Fibroblast of skin of right quadriceps (primary cell): ENCODE measurements around the gene C6orf120.

ENCODE experiments used
- DNase-seq: peaks from one replicate; pipeline ENCODE4 v3.0.0-alpha.2; 2013

Gene C6orf120

DNA sequence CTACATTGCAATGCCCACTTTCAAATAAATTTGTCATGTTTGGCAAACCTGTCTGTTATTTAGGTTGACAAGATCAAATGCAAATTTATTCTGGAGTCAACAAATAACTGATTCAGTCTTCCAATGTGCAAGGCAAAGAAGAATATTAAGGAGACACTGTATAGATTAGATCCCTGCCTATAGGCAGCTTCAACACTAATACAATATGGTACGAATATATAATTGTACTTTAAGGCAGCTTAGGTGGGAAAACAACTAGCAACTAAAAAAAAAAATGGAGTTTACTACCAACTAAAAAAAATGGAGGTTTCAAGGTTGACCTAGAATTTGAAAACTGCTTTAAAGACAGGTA lies 24.1 kb downstream of the C6orf120 start:
- DNase-seq, result no peak

DNA sequence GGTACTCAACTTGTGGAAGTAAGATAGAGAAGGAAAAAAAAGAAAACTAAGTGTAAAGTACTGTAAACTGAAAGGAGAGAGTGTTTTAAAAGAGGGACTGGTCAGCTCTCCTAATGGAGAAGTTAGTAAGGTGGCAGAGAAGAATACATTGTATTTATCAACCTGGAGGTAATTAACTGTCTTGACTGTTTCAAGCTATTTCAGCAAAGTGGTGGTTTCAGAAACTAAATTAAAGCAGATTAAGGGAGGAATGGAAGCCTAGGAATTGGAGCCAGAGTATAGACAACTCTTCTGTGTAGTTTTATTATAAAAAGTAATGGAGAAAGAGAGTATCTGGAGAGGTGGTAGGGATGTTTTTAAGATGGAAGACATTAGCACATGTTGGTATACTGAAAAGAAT lies 25.0 kb downstream of the C6orf120 start:
- no peak for DNase-seq

GRCh38 chr6:169729961-169730360 lies 28.0 kb downstream of the C6orf120 start:
- no peak for DNase-seq

DNA sequence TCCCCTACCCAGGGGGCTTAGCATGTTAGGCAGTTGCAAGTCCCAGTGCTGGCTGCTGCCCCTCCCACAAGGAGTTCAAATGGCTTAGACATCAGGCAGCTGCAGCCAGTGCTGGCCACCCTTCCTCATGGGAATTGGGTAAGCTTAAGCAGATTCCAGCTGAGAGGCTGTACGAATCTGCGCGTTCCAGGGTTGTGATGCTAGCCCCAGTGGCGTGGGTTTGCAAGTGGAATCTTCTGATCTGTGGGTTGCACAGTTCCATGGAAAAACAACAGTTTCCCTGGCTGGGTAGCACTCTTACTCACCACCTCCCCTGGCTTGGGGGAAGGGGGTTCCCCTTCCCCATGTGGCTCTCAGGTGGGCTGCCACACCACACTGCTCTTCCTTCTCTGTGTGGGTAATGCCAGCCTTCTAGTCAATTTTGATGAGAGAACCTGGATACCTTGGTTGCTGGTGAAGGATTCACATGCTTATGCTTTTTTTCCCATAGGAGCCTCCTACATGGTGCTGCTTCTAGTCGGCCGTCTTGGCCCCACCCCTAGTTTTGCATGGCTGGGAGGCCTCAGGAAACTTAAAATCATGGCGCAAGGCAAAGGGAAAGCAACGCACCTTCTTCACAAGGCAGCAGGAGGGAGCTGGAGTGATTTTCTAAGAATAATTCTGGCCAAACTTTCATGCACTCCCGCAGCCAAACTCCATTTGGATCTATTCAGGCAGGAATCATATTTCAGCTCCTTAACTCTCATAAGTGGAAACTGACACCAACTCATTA lies 36.5 kb downstream of the C6orf120 start:
- no peak for DNase-seq

- no peak for DNase-seq
Measured at GRCh38 chr6:169738976-169739529, 37.1 kb downstream of the C6orf120 start.

GRCh38 chr6:169741344-169741743 lies 39.4 kb downstream of the C6orf120 start:
- no peak for DNase-seq

GRCh38 chr6:169745405-169745804 lies 43.5 kb downstream of the C6orf120 start:
- no peak for DNase-seq

DNA sequence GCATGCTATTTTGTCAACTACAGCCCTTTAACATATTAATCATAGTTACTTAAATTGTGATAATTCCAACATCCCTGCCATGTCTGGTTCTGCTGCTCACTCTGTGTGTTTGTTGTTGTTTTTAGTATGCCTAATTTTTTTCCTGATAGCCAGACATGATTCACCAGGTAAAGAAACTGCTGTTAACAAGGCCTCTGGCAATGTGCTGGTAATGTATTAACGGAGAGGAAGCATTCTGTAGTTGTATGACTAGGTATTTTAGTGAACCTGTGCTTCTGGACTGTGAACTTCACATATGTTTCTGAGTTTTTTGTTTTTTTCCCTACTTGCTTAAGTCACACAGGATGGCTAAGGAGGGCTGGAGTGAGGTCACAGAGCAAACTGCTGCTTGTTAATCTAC lies 44.6 kb downstream of the C6orf120 start:
- DNase-seq, result no peak

DNA sequence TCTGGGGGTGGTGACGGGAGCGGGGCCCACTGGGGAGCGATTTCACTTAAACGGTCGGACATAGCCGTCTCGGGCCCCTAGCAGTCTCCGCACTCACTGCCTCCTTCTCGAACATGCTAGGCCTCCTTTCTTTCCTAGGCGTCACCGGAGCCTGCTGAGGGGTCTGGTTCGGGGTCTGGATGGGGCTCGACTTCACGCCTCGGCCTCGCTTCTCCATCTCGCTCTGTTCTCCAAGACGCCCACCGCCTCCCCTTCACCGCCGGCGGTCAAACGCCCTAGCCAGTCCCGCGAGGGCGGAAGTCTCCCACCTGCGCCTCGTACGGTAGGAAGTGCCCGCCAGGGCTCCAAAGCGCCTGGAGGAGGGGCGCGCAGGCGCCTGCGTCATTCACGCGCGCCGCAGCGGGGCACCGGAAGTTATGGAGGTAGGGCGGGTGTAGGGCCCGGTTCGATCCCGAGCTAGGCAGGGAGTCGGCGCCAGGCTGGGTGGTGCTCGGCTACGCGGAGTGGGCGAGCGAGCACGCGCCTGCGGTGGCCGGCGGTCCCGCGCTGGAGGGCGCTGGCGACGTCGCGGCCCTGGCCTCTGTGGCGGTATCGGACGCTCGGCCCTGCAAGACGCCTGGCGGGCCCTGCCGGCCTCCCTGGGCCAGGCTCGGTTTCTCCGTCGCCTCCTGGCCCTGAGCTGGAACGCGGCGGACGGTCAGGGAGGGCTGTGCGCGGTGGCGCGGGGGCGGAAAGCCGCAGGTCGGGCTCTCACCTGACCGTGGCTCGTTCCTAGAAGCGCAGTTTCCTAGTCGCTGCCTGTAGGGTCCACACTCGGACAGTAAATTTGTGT lies 49.5 kb downstream of the C6orf120 start, which contains the start of the genes DYNLT2 and ERMARD:
TSS of gene DYNLT2 (minus strand) at position 331 of the 832 bp plus-strand sequence. CDS start at position 217, 114 bp downstream.
TSS of gene ERMARD (plus strand) at position 381 of the 832 bp plus-strand sequence. CDS start at position 417, 36 bp downstream.
- peak; percentile 94 for DNase-seq

GRCh38 chr6:169752074-169752623 lies 50.2 kb downstream of the C6orf120 start:
- no peak for DNase-seq
